ENCODE measurements around the gene ARHGAP9. TPM values are rescaled to one million over a fixed set of nuclear protein-coding genes. Genes with fewer than 3 reads are reported as not detected.

Gene ARHGAP9
- total and polyA plus RNA-seq, 2 donors, result 2.9 to 5.2 TPM

DNA sequence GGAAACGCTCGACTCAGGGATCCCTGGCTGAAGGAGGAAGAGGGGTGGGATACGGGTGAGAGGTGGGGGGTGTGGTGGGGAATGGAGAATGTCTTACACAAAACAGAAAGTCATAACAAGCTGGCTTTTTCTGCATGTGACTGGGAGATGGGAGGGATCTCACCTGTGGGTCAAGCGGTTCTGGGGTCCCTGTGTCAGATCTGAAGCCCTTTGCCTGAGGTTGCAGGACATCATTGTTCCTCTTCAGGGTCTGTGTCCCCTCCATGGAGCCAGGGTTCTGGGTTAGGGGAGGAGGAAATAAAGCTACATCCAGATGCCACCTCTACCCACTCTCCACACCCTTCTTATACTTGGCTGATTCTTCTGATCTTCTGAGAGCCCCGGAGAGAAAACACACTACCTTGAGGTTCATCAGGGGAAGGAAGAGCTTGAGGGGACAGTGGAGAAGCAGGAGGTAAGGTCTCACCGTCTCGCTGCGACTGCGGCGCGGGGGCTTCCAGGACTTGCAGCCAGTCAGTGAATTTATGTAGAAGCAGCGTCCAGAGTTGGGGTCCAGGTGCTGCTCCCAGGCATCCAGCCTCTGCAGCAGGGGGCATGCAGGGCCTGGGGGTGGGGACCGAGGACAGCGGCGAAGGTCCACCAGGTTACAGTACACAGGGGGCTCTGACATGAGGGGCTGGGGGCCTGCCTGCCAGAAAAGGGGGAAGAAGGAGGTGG is 2.5 kb downstream of the ARHGAP9 start:
- Histone ChIP-seq H3K27ac (ENCODE audit: low read depth) (peak overlapping the region; percentile 14), H3K4me3 (ENCODE audit: low read depth, low read length) (peak overlapping the region; percentile 20), H3K4me1 (ENCODE audit: insufficient read depth) (no peaks in the 10 kb centered on the region), H3K36me3 (ENCODE audit: insufficient read depth) (no peaks in the 10 kb centered on the region)
- DNase-seq (ENCODE audit: extremely low spot score), result no peak
- WGBS, result 74% methylated on average over 15 of the region's 15 CpGs

DNA sequence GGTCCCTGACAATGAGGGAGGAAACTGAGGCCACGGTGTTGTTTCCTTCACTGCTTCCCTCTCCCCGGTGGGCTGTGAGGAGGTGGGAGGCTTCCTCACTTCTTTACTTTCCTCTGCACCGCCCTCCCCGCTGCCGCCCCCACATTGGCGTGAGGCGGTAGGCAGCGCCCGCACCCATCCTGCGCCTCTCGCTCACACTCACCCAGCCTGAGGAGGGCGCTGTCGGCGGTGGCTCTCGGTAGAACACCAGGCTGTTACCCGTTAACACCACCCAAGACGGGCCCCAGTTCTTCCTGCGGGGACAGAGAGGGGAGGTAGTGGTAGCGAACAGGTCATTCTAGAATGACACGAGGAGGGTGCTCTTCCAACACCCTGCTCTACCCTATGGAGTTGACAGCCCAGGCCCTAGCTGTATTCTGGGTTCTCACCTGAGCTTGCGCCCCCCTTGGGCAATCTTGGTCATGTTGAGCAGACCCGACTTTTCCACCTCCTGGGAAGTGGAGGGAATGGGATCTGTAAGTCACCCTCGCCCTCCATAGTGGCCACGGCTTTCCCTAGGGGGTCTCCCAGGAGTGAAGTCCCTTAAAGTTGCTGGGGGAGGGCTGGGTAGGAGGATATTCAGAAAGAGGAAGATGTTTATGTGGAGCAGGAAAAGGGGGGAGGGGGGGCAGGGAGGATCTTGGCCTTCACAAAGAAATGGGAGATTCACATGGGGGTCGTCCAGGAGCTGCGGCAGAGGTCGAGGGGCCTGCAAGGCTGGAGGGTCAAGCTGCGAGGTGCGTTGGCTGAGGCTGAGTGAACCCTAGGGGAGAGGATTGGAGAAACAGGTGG is 3.3 kb downstream of the ARHGAP9 start:
- Histone ChIP-seq H3K27ac (ENCODE audit: low read depth) (no peak overlapping the region), H3K4me1 (ENCODE audit: insufficient read depth) (no peaks in the 10 kb centered on the region), H3K4me3 (ENCODE audit: low read depth, low read length) (peak overlapping the region; percentile 8), H3K36me3 (ENCODE audit: insufficient read depth) (no peaks in the 10 kb centered on the region)
- WGBS, result 20% methylated on average over 29 of the region's 29 CpGs
- no peak for DNase-seq (ENCODE audit: extremely low spot score)

- no peak overlapping the region for H3K27ac ChIP-seq (ENCODE audit: low read depth)
- 10% methylated on average over 84 of the region's 84 CpGs for WGBS
- H3K4me1 ChIP-seq (ENCODE audit: insufficient read depth), result no peaks in the 10 kb centered on the region
- peak overlapping the region; percentile 8 for H3K4me3 ChIP-seq (ENCODE audit: low read depth, low read length)
- H3K36me3 ChIP-seq (ENCODE audit: insufficient read depth), result no peaks in the 10 kb centered on the region
- DNase-seq (ENCODE audit: extremely low spot score), result no peak
Measured at GRCh38 chr12:57475271-57476161, 4.2 kb downstream of the ARHGAP9 start.

DNA sequence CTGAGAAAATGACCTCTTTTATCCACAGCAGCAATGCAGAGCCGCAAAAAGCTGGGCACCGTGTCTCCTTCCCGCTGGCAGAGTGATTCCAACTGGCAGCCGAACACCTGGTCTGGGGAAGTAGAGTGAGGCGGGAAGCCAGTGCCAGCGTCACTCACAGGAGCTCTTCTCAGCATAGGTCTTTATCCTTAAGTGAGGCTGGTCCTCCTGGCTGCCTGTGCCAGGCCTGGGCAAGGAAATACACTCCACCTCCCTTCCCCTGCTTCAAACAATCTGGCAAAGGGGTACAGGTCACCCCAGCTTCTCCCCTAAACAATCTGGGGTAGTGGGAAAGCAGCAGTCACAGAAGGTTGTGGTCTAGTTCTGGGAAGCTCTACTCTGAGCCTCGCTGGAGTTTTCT is 4.8 kb downstream of the ARHGAP9 start:
- Histone ChIP-seq H3K4me3 (ENCODE audit: low read depth, low read length) (no peak overlapping the region), H3K27ac (ENCODE audit: low read depth) (no peak overlapping the region), H3K36me3 (ENCODE audit: insufficient read depth) (no peaks in the 10 kb centered on the region), H3K4me1 (ENCODE audit: insufficient read depth) (no peaks in the 10 kb centered on the region)
- DNase-seq (ENCODE audit: extremely low spot score), result no peak
- WGBS, result 62% methylated on average over 7 of the region's 7 CpGs

DNA sequence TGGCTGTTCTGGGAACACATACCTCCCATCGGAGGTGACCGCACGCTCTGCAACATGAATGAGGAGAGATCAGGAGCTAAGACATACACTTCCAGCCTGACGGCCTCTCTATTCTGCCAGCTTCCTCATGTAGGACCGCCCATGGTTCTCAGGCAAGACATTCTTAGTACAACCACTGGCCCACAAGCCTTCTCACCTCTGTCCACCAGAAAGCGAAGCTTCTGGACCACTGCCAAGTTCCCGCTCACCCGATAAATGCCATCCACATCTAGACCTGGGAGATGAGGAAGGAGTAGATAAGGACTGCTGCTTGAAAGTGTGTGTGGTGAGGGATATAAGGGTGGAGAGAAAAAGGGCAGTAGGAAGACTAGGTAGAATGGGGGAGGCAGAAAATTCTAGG is 5.2 kb downstream of the ARHGAP9 start:
- no peak overlapping the region for H3K27ac ChIP-seq (ENCODE audit: low read depth)
- no peak for DNase-seq (ENCODE audit: extremely low spot score)
- no peaks in the 10 kb centered on the region for H3K36me3 ChIP-seq (ENCODE audit: insufficient read depth)
- WGBS, result 63% methylated on average over 8 of the region's 8 CpGs
- no peak overlapping the region for H3K4me3 ChIP-seq (ENCODE audit: low read depth, low read length)
- H3K4me1 ChIP-seq (ENCODE audit: insufficient read depth), result no peaks in the 10 kb centered on the region

DNA sequence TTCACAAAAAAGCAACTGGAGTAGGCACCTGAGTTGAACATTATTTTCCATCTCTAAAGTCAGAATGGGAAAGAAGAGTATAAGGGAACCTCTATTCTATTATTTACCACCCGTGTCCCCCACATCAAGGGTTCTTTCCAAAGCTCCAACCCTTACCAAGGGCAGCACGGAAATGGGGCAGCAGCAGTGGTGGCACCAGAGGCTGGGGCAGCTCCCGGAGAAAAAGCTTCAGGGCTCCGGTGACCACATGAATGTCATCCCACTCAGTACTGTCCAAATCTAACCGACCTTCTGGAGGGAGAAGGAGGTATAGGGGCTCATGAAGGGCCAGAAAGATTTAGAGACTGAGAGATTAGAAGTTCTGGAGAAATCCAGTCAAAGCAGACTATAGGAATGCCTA is 5.8 kb downstream of the ARHGAP9 start:
- DNase-seq (ENCODE audit: extremely low spot score), result no peak
- Histone ChIP-seq H3K4me3 (ENCODE audit: low read depth, low read length) (no peak overlapping the region), H3K27ac (ENCODE audit: low read depth) (no peak overlapping the region), H3K36me3 (ENCODE audit: insufficient read depth) (no peaks in the 10 kb centered on the region), H3K4me1 (ENCODE audit: insufficient read depth) (no peaks in the 10 kb centered on the region)
- 88% methylated on average over 5 of the region's 5 CpGs for WGBS

DNA sequence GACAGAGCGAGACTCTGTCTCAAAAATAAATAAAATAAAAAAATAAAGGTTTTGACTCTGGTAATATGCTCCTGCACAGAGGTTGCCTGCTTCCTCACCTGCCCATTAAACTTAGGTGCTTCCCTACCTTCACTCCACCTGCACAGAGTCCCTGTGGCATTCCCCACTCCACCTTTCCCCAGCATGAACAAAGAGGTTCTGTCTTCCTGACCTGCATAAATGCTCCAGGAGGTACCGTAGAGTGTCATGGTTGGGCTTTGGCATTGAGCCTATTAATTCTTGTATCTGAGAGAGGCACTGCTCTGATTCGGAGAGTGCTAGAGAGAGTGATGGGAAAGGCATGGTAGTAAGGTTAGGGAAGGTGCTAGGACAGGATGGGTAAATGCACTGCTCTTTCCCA is 6.3 kb downstream of the ARHGAP9 start:
- no peak overlapping the region for H3K4me3 ChIP-seq (ENCODE audit: low read depth, low read length)
- H3K27ac ChIP-seq (ENCODE audit: low read depth), result no peak overlapping the region
- no peaks in the 10 kb centered on the region for H3K36me3 ChIP-seq (ENCODE audit: insufficient read depth)
- DNase-seq (ENCODE audit: extremely low spot score), result no peak
- no peaks in the 10 kb centered on the region for H3K4me1 ChIP-seq (ENCODE audit: insufficient read depth)
- WGBS, result 45% methylated on average over 3 of the region's 3 CpGs

DNA sequence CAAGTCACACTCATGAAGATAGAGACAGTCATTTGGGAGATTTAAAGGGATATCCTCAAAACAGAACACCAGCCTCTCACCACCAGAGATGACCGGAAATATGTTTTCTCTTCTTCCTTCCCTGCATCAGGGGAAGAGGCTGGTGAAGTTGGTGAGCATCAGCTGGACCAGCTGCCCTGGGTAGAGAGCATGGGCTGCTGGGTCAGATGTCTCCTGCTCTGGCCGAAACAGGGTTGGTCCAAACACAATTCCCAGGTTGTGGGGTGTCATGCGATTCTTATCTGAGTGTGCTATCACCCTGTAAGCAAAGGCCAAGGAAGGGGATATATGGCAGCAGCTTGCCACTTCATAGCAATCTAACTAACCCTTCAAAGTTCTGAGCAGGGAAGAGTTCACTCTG is 7.3 kb downstream of the ARHGAP9 start:
- 74% methylated on average over 3 of the region's 3 CpGs for WGBS
- Histone ChIP-seq H3K4me1 (ENCODE audit: insufficient read depth) (no peaks in the 10 kb centered on the region), H3K36me3 (ENCODE audit: insufficient read depth) (no peaks in the 10 kb centered on the region), H3K27ac (ENCODE audit: low read depth) (no peak overlapping the region), H3K4me3 (ENCODE audit: low read depth, low read length) (no peak overlapping the region)
- DNase-seq (ENCODE audit: extremely low spot score), result no peak

- Histone ChIP-seq H3K4me3 (ENCODE audit: low read depth, low read length) (no peak overlapping the region), H3K27ac (ENCODE audit: low read depth) (no peak overlapping the region), H3K36me3 (ENCODE audit: insufficient read depth) (no peaks in the 10 kb centered on the region), H3K4me1 (ENCODE audit: insufficient read depth) (no peaks in the 10 kb centered on the region)
- no peak for DNase-seq (ENCODE audit: extremely low spot score)
- 86% methylated on average over 3 of the region's 3 CpGs for WGBS
Measured at GRCh38 chr12:57471661-57472060, 8.0 kb downstream of the ARHGAP9 start.

GRCh38 chr12:57470970-57471656 is 8.6 kb downstream of the ARHGAP9 start:
- WGBS, result 88% methylated on average over 4 of the region's 4 CpGs
- no peaks in the 10 kb centered on the region for H3K36me3 ChIP-seq (ENCODE audit: insufficient read depth)
- no peak overlapping the region for H3K4me3 ChIP-seq (ENCODE audit: low read depth, low read length)
- DNase-seq (ENCODE audit: extremely low spot score), result no peak
- no peak overlapping the region for H3K27ac ChIP-seq (ENCODE audit: low read depth)
- no peaks in the 10 kb centered on the region for H3K4me1 ChIP-seq (ENCODE audit: insufficient read depth)

GRCh38 chr12:57470286-57470969 is 9.2 kb downstream of the ARHGAP9 start:
- Histone ChIP-seq H3K36me3 (ENCODE audit: insufficient read depth) (no peaks in the 10 kb centered on the region), H3K27ac (ENCODE audit: low read depth) (no peak overlapping the region), H3K4me1 (ENCODE audit: insufficient read depth) (no peaks in the 10 kb centered on the region), H3K4me3 (ENCODE audit: low read depth, low read length) (no peak overlapping the region)
- 92% methylated on average over 14 of the region's 14 CpGs for WGBS
- DNase-seq (ENCODE audit: extremely low spot score), result no peak

- H3K36me3 ChIP-seq (ENCODE audit: insufficient read depth), result no peaks in the 10 kb centered on the region
- H3K27ac ChIP-seq (ENCODE audit: low read depth), result no peak overlapping the region
- H3K4me3 ChIP-seq (ENCODE audit: low read depth, low read length), result no peak overlapping the region
- H3K4me1 ChIP-seq (ENCODE audit: insufficient read depth), result no peaks in the 10 kb centered on the region
- 85% methylated on average over 10 of the region's 10 CpGs for WGBS
- DNase-seq (ENCODE audit: extremely low spot score), result no peak
Measured at GRCh38 chr12:57469296-57470164, 10.1 kb downstream of the ARHGAP9 start.
